GM12892 (cell line): Measurements from ENCODE around the gene YTHDF1.

Experiments
- DNase-seq: peaks from one replicate; pipeline ENCODE4 v3.0.0; 2011; ENCODE audit not compliant: insufficient read length
- FAIRE-seq: peaks from 2 replicates; lab custom pipeline; 2011; peaks lifted over from hg19 to GRCh38; lab: Jason Lieb, UNC
- POLR2A ChIP-seq: IDR thresholded peaks from 2 replicates; pipeline ENCODE4 v1.6.1; 2011; ENCODE audit warnings: low read depth, low read length, control low read depth
- POLR2AphosphoS5 ChIP-seq: IDR thresholded peaks from 2 replicates; pipeline ENCODE4 v1.6.1; 2011; ENCODE audit warnings: low read depth, low read length, control low read depth
- TAF1 ChIP-seq: IDR thresholded peaks from 2 replicates; pipeline ENCODE4 v1.6.1; 2011; ENCODE audit warnings: low read depth, mild to moderate bottlenecking, control low read depth, low read length, borderline replicate concordance

The YTHDF1 gene

DNA sequence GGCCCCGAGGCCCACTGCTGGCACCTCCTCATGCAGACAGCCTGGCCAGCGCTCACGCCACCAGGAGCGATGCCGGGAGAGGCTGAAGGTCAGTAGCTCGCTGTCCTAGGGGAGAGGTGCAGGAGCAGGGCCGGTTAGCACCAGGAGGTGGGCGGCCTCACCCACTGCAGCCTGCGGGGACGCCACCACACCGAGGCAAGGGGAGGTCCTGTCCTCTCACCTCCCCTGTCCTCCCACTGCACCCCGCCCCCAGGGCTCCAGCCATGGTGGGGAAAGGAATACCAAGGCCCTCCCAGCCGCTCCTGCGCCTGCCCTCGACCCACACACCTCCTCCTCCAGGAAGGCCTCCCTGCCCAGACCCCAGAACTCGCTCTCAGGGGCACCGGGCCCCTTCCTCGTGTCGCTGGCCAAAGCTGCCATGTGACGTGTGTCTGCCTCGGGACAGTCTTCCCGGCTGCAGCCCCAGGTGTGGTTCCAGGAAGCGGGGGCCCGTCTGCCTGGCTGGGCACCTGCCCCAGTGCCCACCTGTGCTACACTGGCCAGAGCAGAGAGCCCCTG lies 31.8 kb upstream of the YTHDF1 start:
- TF ChIP-seq POLR2AphosphoS5 = no peak
- FAIRE-seq (no peak), DNase-seq (no peak)

GRCh38 chr20:63246490-63247288 lies 30.8 kb upstream of the YTHDF1 start:
- no peak for TF ChIP-seq POLR2A
- TF ChIP-seq POLR2AphosphoS5 = no peak
- no peak for TF ChIP-seq TAF1
- DNase-seq (no peak), FAIRE-seq (no peak)

DNA sequence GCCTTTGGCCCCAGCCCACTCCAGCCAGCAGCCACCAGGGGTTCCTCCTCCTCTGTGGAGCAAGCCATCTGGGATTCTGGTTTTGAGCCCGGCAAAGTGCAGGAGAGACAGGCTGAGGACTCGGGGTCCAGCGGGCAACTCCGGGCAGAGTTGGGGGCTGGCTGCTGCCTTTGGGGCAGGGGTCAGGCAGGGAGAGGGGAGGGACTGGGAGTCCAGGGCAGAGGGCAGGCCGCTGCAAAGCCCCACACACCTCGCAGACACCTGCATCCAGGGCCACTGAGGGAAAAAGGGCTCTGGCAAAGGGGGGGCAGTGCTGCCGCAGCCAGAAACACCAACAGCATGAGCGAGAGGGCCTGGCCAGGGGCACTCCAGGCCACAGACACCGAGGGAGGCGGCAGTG lies 28.5 kb upstream of the YTHDF1 start:
- FAIRE-seq (no peak), DNase-seq (no peak)
- no peak for TF ChIP-seq POLR2A
- no peak for TF ChIP-seq TAF1
- TF ChIP-seq POLR2AphosphoS5 = no peak

DNA sequence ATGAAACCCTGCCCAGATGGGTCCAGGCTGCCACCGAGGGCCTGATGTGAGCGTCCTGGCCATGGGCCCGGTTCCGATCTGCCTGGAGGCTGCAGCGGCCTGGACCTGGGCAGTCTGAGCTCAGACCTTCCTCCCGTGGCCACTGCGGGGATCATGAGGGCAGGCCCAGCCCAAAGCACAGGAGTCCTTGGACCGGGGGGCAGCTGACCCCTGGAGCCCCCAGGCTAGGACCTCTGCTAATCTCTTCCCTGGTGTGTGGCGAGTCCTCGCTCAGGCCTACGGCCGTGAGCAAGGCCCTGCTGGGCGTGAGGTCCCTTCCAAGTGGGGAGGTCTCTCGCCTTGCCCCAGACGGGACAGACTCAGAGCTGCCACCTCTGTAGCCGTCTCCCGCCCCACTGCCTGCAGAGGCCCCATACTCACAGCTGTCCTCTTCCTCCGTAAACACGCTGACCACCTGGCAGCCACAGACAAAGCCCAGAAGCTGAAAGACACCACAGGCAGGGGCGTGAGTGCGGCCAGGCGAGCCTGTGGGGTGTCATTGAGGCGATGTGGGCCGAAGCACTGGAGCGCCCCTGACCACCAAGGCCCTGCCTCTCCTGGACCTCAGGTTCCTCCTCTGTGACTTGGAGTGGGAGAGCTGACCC lies 27.8 kb upstream of the YTHDF1 start:
- TF ChIP-seq POLR2AphosphoS5 (no peak), TAF1 (no peak), POLR2A (no peak)
- no peak for FAIRE-seq
- no peak for DNase-seq

- TF ChIP-seq POLR2A (no peak), TAF1 (no peak), POLR2AphosphoS5 (no peak)
- no peak for DNase-seq
- no peak for FAIRE-seq
Observed at GRCh38 chr20:63242736-63243135, 26.8 kb upstream of the YTHDF1 start.

DNA sequence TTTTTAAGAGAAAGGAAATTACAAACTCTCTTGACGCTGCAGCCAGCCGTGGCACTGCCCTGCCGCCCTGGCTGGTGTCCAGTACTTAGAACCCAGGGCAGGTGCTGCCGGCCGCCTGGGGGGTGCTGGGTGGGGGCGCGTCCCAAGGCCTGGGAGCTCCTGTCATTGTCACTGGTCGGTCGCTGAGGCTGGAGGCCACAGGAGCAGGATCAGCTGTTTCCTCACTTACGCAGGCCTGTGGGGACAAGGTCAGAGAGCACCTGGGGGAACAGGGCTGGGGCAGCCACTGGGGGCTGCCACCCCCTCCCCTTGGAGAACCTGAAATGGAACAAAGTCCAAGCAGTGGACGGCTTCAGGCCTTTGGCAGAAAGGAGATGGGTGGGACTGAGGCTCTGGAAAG lies 25.3 kb upstream of the YTHDF1 start:
- FAIRE-seq (no peak), DNase-seq (no peak)
- no peak for TF ChIP-seq POLR2AphosphoS5
- TF ChIP-seq POLR2A = no peak
- no peak for TF ChIP-seq TAF1

DNA sequence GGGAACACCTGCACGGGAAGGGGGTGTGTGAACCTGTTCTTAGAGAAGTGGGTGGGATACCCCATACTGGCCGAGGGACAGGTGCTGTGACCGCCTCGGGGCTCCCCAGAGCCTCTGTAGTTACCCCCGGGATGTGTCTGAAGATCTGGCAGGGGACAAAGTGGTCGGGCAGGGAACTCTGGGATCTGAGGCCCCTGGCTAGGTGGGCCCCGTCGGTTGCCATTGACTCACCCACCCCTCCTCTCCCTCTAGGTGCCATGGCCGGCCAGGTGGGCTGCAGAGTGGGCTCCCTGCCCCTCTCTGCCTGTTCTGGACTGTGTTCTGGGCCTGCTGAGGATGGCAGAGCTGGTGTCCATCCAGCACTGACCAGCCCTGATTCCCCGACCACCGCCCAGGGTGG lies 24.1 kb upstream of the YTHDF1 start:
- TF ChIP-seq POLR2A (no peak), POLR2AphosphoS5 (no peak)
- FAIRE-seq = no peak
- DNase-seq = no peak

GRCh38 chr20:63239431-63239830 lies 23.5 kb upstream of the YTHDF1 start:
- FAIRE-seq (no peak), DNase-seq (no peak)
- TF ChIP-seq POLR2A (no peak), TAF1 (no peak)

GRCh38 chr20:63238514-63239125 lies 22.7 kb upstream of the YTHDF1 start:
- FAIRE-seq = no peak
- TF ChIP-seq TAF1 (no peak), POLR2AphosphoS5 (no peak), POLR2A (no peak)

GRCh38 chr20:63238031-63238430 lies 22.1 kb upstream of the YTHDF1 start:
- FAIRE-seq (no peak), DNase-seq (no peak)
- TF ChIP-seq POLR2AphosphoS5 = no peak
- TF ChIP-seq POLR2A = no peak
- no peak for TF ChIP-seq TAF1

More at GRCh38 chr20:63238514-63239125, 22.7 kb upstream of the YTHDF1 start:
- DNase-seq = no peak

- DNase-seq (no peak), FAIRE-seq (no peak)
- TF ChIP-seq POLR2A (no peak), TAF1 (no peak), POLR2AphosphoS5 (no peak)
Observed at GRCh38 chr20:63236116-63236837, 20.3 kb upstream of the YTHDF1 start.

- TF ChIP-seq POLR2A (no peak), POLR2AphosphoS5 (no peak), TAF1 (no peak)
- FAIRE-seq (no peak), DNase-seq (no peak)
Observed at GRCh38 chr20:63235399-63235983, 19.6 kb upstream of the YTHDF1 start, which contains the start of gene BIRC7. BIRC7 (plus strand) TSS chr20:63235905; CDS start chr20:63236097, 192 bp downstream.
